H9 (cell line): ENCODE results near the gene MDK. TPM values are rescaled to one million over a fixed set of nuclear protein-coding genes. Genes with fewer than 3 reads are reported as not detected.

Experiments
- DNase-seq: peaks from one replicate; pipeline ENCODE4 v3.0.0-alpha.2; 2017
- H2AFZ ChIP-seq: one replicate; pipeline ENCODE4 v1.6.1; 2013; ENCODE audit warnings: mild to moderate bottlenecking, low read length, control low read depth, moderate library complexity
- H2AK5ac ChIP-seq: 2 replicates; pipeline ENCODE4 v1.6.1; 2013; ENCODE audit warnings: low read length, control low read depth, mixed read lengths; ENCODE audit not compliant: insufficient read length
- H2BK120ac ChIP-seq: one replicate; pipeline ENCODE4 v1.6.1; 2013; ENCODE audit warnings: low read depth, mild to moderate bottlenecking, low read length, control low read depth, inconsistent platforms; ENCODE audit not compliant: poor library complexity, severe bottlenecking
- H2BK12ac ChIP-seq: 2 replicates; pipeline ENCODE4 v1.6.1; 2013; ENCODE audit warnings: low read length, control low read depth, mixed read lengths, low read depth; ENCODE audit not compliant: insufficient read length
- H2BK15ac ChIP-seq: 2 replicates; pipeline ENCODE4 v1.6.1; 2013; ENCODE audit warnings: low read depth, low read length, control low read depth
- H2BK20ac ChIP-seq: one replicate; pipeline ENCODE4 v1.6.1; 2013; ENCODE audit warnings: low read depth, mild to moderate bottlenecking, low read length, control low read depth, inconsistent platforms; ENCODE audit not compliant: poor library complexity, severe bottlenecking
- H2BK5ac ChIP-seq: 2 replicates; pipeline ENCODE4 v1.6.1; 2013; ENCODE audit warnings: low read length, control low read depth, mixed read lengths; ENCODE audit not compliant: insufficient read length
- H3K14ac ChIP-seq: 2 replicates; pipeline ENCODE4 v1.6.1; 2013; ENCODE audit warnings: low read length, control low read depth; ENCODE audit not compliant: insufficient read depth
- H3K18ac ChIP-seq: 2 replicates; pipeline ENCODE4 v1.6.1; 2013; ENCODE audit warnings: low read depth, mild to moderate bottlenecking, mixed read lengths, low read length, control low read depth; ENCODE audit not compliant: insufficient read length
- H3K23ac ChIP-seq: 2 replicates; pipeline ENCODE4 v1.6.1; 2013; ENCODE audit warnings: low read length, control low read depth, mixed read lengths, low read depth; ENCODE audit not compliant: insufficient read length
- H3K23me2 ChIP-seq: 2 replicates; pipeline ENCODE4 v1.6.1; 2013; ENCODE audit warnings: low read depth, mild to moderate bottlenecking, mixed read lengths, low read length, control low read depth; ENCODE audit not compliant: insufficient read length, poor library complexity, severe bottlenecking
- H3K27ac ChIP-seq: 2 replicates; pipeline ENCODE4 v1.5.1; 2013; ENCODE audit warnings: low read length, control low read depth, mixed read lengths, low read depth; ENCODE audit not compliant: insufficient read length
- H3K27me3 ChIP-seq: 2 replicates; pipeline ENCODE4 v1.6.1; 2013; ENCODE audit warnings: low read length, control low read depth, inconsistent platforms; ENCODE audit not compliant: insufficient read depth
- H3K4ac ChIP-seq: 2 replicates; pipeline ENCODE4 v1.6.1; 2013; ENCODE audit warnings: low read depth, mild to moderate bottlenecking, control low read depth, inconsistent platforms, low read length, moderate library complexity
- H3K4me1 ChIP-seq: 2 replicates; pipeline ENCODE4 v1.6.1; 2013; ENCODE audit warnings: low read length, control low read depth, inconsistent platforms; ENCODE audit not compliant: insufficient read depth
- H3K4me2 ChIP-seq: 2 replicates; pipeline ENCODE4 v1.6.1; 2013; ENCODE audit warnings: low read length, control low read depth, mixed read lengths; ENCODE audit not compliant: insufficient read length, insufficient read depth
- H3K56ac ChIP-seq: 2 replicates; pipeline ENCODE4 v1.6.1; 2013; ENCODE audit warnings: low read depth, mild to moderate bottlenecking, mixed read lengths, low read length, control low read depth; ENCODE audit not compliant: insufficient read length
- H3K79me1 ChIP-seq: 2 replicates; pipeline ENCODE4 v1.6.1; 2013; ENCODE audit warnings: low read depth, mild to moderate bottlenecking, moderate library complexity, low read length, control low read depth, inconsistent platforms; ENCODE audit not compliant: insufficient read depth, poor library complexity, severe bottlenecking
- H3K79me2 ChIP-seq: 2 replicates; pipeline ENCODE4 v1.6.1; 2013; ENCODE audit warnings: low read length, control low read depth, inconsistent platforms; ENCODE audit not compliant: insufficient read depth
- H3K9ac ChIP-seq: 2 replicates; pipeline ENCODE4 v1.6.1; 2013; ENCODE audit warnings: low read length, control low read depth, mixed read lengths; ENCODE audit not compliant: insufficient read length; ENCODE audit errors: extremely low read depth
- H3K9me3 ChIP-seq: one replicate; pipeline ENCODE4 v1.6.1; 2013; ENCODE audit warnings: low read depth, low read length, inconsistent platforms; ENCODE audit not compliant: control insufficient read depth
- H3T11ph ChIP-seq: one replicate; pipeline ENCODE4 v1.6.1; 2013; ENCODE audit warnings: mild to moderate bottlenecking, low read length, control low read depth, inconsistent platforms
- H4K20me1 ChIP-seq: one replicate; pipeline ENCODE4 v1.6.1; 2013; ENCODE audit not compliant: control insufficient read depth, insufficient read length, insufficient read depth
- H4K5ac ChIP-seq: 2 replicates; pipeline ENCODE4 v1.6.1; 2013; ENCODE audit warnings: low read depth, mild to moderate bottlenecking, mixed read lengths, low read length, control low read depth; ENCODE audit not compliant: insufficient read length
- H4K8ac ChIP-seq: replicated peaks from 2 replicates; pipeline ENCODE4 v1.6.1; 2013; ENCODE audit warnings: low read length, control low read depth, mixed read lengths, low read depth; ENCODE audit not compliant: insufficient read length
- H4K91ac ChIP-seq: 2 replicates; pipeline ENCODE4 v1.6.1; 2013; ENCODE audit warnings: low read depth, mild to moderate bottlenecking, moderate library complexity, mixed read lengths, low read length, control low read depth; ENCODE audit not compliant: insufficient read length
- H3K27ac Mint-ChIP-seq, 3 experiments: 2 replicates in 2 of 3; 3 replicates in 1 of 3; pipeline ENCODE4 v1.8.0; 2020 to 2021; ENCODE audit warnings: mixed read lengths in 3 of 3, mild to moderate bottlenecking in 1 of 3, moderate library complexity in 1 of 3
- H3K27me3 Mint-ChIP-seq: 2 replicates; pipeline ENCODE4 v1.8.0; 2021; ENCODE audit warnings: low read depth, mild to moderate bottlenecking, moderate library complexity, mixed read lengths
- H3K36me3 Mint-ChIP-seq, 3 experiments: 2 replicates in 2 of 3; 3 replicates in 1 of 3; pipeline ENCODE4 v1.8.0; 2020 to 2021; ENCODE audit warnings: low read depth in 3 of 3, mixed read lengths in 3 of 3; ENCODE audit not compliant: insufficient read depth in 1 of 3
- H3K4me1 Mint-ChIP-seq, 2 experiments: 2 replicates each; pipeline ENCODE4 v1.8.0; 2020; ENCODE audit warnings: mixed read lengths in 2 of 2
- H3K4me3 Mint-ChIP-seq, 2 experiments: 2 replicates in 1 of 2; 3 replicates in 1 of 2; pipeline ENCODE4 v1.8.0; 2020 to 2021; ENCODE audit warnings: mild to moderate bottlenecking in 2 of 2, mixed read lengths in 2 of 2, moderate library complexity in 1 of 2
- H3K9me3 Mint-ChIP-seq, 2 experiments: 2 replicates in 1 of 2; 3 replicates in 1 of 2; pipeline ENCODE4 v1.8.0; 2020; ENCODE audit warnings: mild to moderate bottlenecking in 2 of 2, mixed read lengths in 2 of 2, moderate library complexity in 1 of 2
- WGBS: extraction: QIAGEN DNeasy Blood & Tissue Kit; methylation state at CpG from one replicate; pipeline ENCODE4 v1.1.7; 2013; ENCODE audit warnings: missing lambda C conversion rate, low lambda C conversion rate, mixed read lengths; ENCODE audit not compliant: insufficient read length; ENCODE audit errors: extremely low coverage; 5-methylcytosine and 5-hydroxymethylcytosine counted together
- total RNA-seq: library from RNA; stranded (reverse); gene quantifications from 2 replicates; pipeline ENCODE4 v1.2.1, GENCODE V29; 2021
- TF ChIP-seq, protein P1 (sequence below): fragments of 200-600 bp; sonication (generic); conservative IDR thresholded peaks from 3 replicates; pipeline ENCODE4 v1.8.0; 2021; ENCODE audit warnings: antibody characterized with exemption, mild to moderate bottlenecking

MDK gene
- total RNA-seq, 1 experiment from 2014 or later, result 392 TPM

DNA sequence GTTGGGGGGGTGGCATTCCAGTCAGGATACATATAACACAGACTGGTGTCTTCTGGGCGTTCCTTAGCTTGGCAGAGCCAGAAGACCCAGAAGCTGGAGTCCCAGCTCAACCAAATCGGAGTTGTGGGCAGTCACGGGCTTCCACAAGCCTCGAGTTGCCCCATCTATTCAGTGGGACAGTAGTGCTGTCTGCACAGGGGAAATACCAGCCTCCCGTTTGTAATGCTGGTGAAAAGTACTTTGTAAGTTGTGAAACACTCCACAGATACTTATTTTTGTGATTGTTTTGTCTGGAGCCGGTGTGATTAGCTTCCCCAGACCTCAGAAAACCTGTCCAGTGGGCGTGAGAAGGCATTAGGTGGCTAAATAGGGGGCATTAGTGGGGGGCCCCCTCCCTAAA is 20.6 kb upstream of the MDK start:
- H3K56ac ChIP-seq, result no peak overlapping the region
- Mint-ChIP-seq H3K27me3 (no peaks in the 10 kb centered on the region), H3K4me3 (no peak overlapping the region), H3K9me3 (no peaks in the 10 kb centered on the region), H3K4me1 (peaks cover 40 to 55% of the 10 kb centered on the region in 2 experiments), H3K27ac (peak overlapping the region in 1 of 3 experiments; percentile 82; a peak in 3 of 7 replicates), H3K36me3 (peaks cover 0 to 9% (median 2%) of the 10 kb centered on the region in 3 experiments; a peak in 4 of 7 replicates)
- H3K9me3 ChIP-seq, result no peaks in the 10 kb centered on the region
- no peaks in the 10 kb centered on the region for H4K20me1 ChIP-seq
- no CpG with 5 or more reads among the region's 7 CpGs for WGBS
- no peak overlapping the region for H3K4me2 ChIP-seq
- H3K79me2 ChIP-seq, result no peaks in the 10 kb centered on the region; the same call in 1 of the 2 replicates
- no peak for DNase-seq
- no peak overlapping the region for H4K5ac ChIP-seq
- H2BK20ac ChIP-seq, result no peak overlapping the region
- no peak overlapping the region for H2BK12ac ChIP-seq
- H2BK5ac ChIP-seq, result no peak overlapping the region
- no peak overlapping the region for H2BK15ac ChIP-seq
- no peak overlapping the region for H2BK120ac ChIP-seq
- no peak overlapping the region for H2AK5ac ChIP-seq
- no peak overlapping the region for H4K91ac ChIP-seq
- H3K23ac ChIP-seq, result no peak overlapping the region
- H3K23me2 ChIP-seq, result no peaks in the 10 kb centered on the region
- no peak overlapping the region for H3K27ac ChIP-seq
- H4K8ac ChIP-seq, result no peak overlapping the region
- TF ChIP-seq, protein P1, sequence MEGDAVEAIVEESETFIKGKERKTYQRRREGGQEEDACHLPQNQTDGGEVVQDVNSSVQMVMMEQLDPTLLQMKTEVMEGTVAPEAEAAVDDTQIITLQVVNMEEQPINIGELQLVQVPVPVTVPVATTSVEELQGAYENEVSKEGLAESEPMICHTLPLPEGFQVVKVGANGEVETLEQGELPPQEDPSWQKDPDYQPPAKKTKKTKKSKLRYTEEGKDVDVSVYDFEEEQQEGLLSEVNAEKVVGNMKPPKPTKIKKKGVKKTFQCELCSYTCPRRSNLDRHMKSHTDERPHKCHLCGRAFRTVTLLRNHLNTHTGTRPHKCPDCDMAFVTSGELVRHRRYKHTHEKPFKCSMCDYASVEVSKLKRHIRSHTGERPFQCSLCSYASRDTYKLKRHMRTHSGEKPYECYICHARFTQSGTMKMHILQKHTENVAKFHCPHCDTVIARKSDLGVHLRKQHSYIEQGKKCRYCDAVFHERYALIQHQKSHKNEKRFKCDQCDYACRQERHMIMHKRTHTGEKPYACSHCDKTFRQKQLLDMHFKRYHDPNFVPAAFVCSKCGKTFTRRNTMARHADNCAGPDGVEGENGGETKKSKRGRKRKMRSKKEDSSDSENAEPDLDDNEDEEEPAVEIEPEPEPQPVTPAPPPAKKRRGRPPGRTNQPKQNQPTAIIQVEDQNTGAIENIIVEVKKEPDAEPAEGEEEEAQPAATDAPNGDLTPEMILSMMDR, result no peak
- H3K9ac ChIP-seq, result no peak overlapping the region
- H3K18ac ChIP-seq, result no peak overlapping the region
- no peak overlapping the region for H3K14ac ChIP-seq
- no peaks in the 10 kb centered on the region; the same call in 1 of the 2 replicates for H3K4me1 ChIP-seq
- H3K27me3 ChIP-seq, result no peaks in the 10 kb centered on the region
- H3K4ac ChIP-seq, result no peak overlapping the region
- no peak overlapping the region for H3T11ph ChIP-seq
- H3K79me1 ChIP-seq, result peaks cover 2% of the 10 kb centered on the region
- no peak overlapping the region for H2AFZ ChIP-seq
